Stomach (tissue), 4 donors: ENCODE results near the gene SCN2A.

ENCODE experiments used
- EP300 ChIP-seq: sonication (generic); formaldehyde crosslinking; IDR thresholded peaks from one replicate; pipeline ENCODE4 v1.6.1; 2017; ENCODE audit warnings: antibody characterized with exemption
- POLR2AphosphoS5 ChIP-seq, 3 donors: sonication (generic); formaldehyde crosslinking; IDR thresholded peaks; one replicate each; pipeline ENCODE4 v1.6.1; 2016; ENCODE audit warnings: antibody characterized with exemption in 3 of 3
- TF ChIP-seq, protein P1 (sequence below), 7 experiments: fragments of 450-650 bp in 4 of 7; fragments of 200-600 bp in 3 of 7; sonication (generic) in 3 of 7; IDR thresholded peaks; one replicate each; pipeline ENCODE4 v1.5.1; 2016 to 2019; ENCODE audit warnings: antibody characterized with exemption in 7 of 7, control low read depth in 2 of 7, mild to moderate bottlenecking in 1 of 7

DNA sequence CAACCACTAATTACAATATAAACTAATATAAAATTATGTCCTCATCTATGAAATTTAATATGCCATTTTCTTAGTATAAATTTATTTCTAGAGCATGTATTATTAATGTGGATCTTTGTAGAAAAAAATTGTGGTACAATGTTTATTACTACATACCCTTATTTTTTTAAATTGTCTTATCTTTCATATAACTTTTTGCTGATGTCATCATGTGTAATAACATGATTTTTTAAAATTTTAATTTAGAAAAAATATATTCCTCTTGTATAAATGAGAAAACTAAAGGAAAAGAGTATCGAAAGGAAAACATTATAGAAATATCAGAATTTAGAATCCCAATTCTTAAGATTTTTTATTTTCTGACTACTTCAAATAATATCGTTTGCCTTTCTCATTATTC lies 49.9 kb downstream of the SCN2A start:
- no peak for TF ChIP-seq POLR2AphosphoS5 (IDR thresholded peaks at IDR 0.05)
- TF ChIP-seq, protein P1, sequence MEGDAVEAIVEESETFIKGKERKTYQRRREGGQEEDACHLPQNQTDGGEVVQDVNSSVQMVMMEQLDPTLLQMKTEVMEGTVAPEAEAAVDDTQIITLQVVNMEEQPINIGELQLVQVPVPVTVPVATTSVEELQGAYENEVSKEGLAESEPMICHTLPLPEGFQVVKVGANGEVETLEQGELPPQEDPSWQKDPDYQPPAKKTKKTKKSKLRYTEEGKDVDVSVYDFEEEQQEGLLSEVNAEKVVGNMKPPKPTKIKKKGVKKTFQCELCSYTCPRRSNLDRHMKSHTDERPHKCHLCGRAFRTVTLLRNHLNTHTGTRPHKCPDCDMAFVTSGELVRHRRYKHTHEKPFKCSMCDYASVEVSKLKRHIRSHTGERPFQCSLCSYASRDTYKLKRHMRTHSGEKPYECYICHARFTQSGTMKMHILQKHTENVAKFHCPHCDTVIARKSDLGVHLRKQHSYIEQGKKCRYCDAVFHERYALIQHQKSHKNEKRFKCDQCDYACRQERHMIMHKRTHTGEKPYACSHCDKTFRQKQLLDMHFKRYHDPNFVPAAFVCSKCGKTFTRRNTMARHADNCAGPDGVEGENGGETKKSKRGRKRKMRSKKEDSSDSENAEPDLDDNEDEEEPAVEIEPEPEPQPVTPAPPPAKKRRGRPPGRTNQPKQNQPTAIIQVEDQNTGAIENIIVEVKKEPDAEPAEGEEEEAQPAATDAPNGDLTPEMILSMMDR (IDR thresholded peaks at IDR 0.05), result no peak
- TF ChIP-seq EP300, result no peak
